ENCODE results near the gene GET3.
"Not testable (repeated sequence)": the region's sequence is repeated elsewhere in the genome, so short reads cannot be mapped to it uniquely, and the experiment has no call there.

Gene GET3

GRCh38 chr19:12797141-12797587, 59.9 kb downstream of the GET3 start:
- no peak overlapping the region for H3K27ac ChIP-seq
- no peak for TF ChIP-seq CTCF (conservative IDR thresholded peaks at IDR 0.05)

GRCh38 chr19:12797607-12798006, 60.3 kb downstream of the GET3 start:
- not testable (repeated sequence) for H3K27ac ChIP-seq
